HG02588 (cell line): ENCODE data around the gene USP36.
"Not testable (repeated sequence)": the region's sequence is repeated elsewhere in the genome, so short reads cannot be mapped to it uniquely, and the experiment has no call there.

Source experiments
- ATAC-seq: cut with Tn5 transposase; IDR thresholded peaks from one replicate; pipeline ENCODE4 v1.9.1; 2021; ENCODE audit warnings: mild to moderate bottlenecking, moderate library complexity; ENCODE audit not compliant: unreplicated experiment

USP36 gene

DNA sequence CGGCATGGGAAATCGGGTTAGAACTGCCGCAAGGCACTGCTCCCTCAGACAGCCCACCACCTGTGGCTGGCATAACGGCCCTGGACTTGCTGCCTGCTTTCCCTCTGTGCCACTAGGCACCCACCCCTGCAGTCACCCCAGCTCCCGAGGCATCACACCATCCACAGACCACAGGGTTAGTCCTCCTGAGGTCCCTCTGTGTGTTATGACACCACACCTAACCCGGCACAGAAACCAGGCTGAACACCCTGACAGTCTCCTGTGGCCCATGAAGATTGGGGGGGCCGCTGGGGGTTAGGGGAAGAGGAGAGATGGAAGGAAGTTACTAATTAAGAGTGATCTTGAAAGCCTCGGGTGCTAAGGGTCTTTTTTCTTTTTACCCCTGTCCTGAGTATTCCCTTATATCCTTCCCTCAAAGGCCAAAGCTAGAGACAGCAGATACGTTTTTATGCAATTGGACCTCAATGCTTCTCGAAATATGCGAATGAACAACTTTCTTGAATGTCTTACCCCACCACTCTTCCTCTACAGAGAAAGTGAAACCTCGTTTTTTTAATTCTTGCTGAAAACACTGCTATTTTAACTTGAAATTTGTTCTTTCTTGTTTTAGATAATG, 65.5 kb downstream of the USP36 start:
- no peak for ATAC-seq

DNA sequence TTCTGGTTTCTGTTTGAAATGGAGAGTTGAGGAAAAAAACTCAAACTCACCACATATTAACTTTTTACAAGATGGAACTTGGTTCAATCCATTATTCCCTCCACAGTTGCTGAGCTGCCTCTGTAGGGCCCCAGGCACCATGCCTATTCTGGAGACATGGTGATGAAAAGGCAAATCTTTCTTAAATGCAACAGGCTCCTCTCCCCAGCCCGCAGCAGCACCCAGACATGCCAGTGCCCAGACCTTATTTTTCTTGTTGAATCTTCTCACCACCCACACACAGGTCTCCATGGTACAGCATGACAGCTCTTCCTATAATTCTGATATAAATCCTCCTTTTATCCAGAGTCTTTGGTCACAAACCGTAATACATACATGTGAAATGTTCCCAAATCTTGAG, 66.2 kb downstream of the USP36 start:
- ATAC-seq, result no peak

DNA sequence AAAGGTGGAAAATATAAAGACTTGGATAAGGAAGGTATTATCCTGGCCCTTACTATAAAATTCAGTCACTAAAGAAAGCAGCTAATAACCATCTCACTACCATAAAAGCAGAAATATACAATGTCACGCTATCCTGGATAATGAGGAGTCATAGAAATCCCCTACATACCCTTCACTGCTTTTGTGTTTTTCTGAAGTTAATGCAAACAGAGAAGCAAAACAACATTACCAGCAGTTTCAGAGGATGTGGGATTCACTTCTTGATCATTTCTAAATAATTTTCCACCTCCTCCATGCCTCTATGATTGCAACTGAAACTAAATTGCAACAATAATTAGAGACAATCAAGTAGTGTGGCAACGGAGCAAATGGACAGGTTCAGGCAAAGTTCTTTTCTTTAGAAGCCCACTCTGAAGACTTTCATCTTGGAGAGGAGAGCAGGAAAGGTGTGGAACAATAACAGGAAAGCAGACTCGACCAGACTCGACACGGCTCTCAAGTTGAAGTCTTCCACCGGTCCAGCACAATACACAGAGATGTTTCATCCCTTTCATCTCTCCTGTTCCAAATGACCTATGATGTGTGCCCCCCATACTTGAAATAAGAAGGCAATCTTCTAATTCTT, 68.7 kb downstream of the USP36 start:
- no peak for ATAC-seq

DNA sequence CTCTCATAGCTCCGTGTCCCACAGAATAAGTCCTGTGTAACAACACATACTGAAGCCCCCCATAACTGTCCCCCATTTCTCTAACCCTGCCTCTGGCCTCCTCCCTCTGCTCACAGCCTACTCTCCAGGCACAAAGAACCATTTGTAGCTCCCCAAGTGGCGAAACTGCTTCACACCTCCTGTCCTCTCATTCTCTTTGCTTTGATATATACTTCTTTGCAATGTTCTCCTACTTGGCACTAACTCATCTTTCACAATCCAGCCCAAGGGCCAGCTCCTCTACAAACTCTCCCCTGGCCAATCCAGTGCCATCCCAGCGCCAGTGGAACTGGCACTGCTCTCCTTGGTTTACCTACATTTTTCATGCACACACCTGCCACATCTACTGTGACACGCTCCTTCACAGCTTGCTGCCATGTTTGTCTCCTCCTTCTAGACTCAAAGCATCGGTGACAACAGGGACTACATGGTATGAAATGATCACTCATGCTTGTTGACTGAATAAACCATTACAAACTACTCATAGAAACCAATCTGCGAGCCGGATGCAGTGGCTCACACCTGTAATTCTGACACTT, 71.3 kb downstream of the USP36 start:
- ATAC-seq, result no peak

DNA sequence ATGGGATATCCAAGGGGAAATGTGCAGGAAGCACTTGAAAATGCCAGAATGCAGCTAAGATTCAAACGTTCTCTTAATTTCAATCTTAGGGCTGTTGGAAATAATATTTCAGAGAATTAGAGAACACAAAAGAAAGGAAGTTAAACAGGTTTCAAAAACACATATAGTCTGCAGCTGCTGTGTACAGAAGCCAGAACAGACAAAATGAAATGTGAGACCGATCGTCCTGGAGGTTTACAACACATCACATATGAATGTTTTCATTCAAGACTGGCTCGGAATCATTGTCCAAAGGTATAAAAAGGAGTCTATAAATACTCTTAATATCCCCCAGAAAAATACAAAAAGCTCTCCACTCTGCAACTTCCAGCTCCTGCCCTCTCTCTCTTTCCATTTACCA, 72.8 kb downstream of the USP36 start:
- no peak for ATAC-seq

DNA sequence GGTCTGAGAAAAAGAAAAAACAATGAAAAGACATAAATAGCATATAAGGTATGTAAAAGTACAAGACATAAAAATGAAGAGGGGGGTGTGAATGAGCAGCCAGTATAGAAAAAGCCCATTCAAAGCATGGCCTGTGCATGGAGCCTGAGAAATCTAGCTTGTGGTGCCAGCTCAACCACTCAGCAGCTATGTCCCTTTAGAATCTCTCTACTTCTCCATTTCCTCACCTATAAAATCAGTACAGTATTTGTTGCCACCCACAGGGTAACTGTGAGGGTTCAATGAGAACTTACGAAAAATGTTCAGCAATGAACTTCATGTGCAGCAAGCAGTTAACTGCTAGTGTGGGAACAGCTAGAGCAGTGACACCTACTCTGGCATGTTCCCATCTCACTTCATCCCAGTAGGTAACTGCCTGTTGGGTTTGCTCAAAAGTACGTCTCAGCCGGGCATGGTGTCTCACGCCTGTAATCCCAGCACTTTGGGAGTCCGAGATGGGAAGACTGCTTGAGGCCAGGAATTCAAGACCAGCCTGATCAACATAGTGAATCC, 73.8 kb downstream of the USP36 start:
- no peak for ATAC-seq

DNA sequence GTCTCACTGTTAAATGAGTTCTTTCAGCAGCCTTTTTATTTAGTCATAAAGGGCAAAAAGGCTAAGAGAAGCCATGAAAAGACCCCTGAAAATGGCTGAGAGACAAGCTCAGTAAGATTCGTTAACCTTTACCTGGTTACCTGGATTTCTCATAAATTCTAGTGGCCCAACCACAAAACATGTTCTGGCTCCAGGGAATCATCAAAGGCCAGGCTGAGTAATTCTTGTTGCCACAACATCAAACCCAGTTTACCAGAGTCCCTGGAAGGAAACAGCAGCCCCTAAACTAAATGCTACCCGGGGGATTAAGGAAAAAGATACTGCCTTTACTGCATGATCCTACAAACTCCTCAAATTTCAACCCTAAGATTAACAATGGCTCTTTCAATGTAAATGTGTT, 74.4 kb downstream of the USP36 start:
- no peak for ATAC-seq

DNA sequence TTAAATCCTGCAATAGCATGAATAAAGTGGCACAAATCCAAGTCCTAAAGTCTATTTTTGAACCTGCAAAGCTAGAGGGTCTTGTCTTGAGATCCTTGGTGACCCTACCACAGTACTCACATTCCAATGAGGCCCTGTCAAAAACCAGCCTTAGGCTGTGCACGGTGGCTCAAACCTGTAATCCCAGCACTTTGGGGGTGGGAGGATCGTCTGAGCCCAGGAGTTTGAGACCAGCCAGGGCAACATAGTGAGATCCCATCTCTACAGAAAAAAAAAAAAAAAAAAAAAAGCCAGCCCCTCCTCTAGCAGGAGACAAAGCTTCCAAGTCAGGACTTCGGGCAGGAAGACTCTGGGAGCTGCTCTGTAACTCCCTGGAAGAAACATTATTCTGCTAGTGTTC, 74.8 kb downstream of the USP36 start:
- ATAC-seq, result no peak

DNA sequence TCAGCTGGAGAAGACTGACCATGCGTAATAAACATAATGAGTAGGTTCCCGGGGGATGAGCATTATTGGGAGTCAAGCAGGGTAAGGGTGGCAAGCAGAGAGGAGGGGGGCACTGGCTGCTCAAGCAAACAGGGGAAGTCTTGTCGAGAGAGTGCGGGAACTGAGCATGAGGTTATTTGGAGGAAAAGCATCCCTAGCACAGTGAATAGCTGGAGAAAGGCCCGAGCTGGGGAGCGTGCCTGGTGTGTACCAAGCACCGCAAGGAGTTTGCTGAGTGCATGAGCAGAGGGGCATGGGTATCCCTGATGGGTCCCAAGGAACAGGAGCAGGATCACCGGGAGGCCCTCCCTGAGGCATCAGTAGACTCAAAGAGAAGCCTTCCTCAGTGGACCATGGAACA, 75.7 kb downstream of the USP36 start:
- no peak for ATAC-seq

DNA sequence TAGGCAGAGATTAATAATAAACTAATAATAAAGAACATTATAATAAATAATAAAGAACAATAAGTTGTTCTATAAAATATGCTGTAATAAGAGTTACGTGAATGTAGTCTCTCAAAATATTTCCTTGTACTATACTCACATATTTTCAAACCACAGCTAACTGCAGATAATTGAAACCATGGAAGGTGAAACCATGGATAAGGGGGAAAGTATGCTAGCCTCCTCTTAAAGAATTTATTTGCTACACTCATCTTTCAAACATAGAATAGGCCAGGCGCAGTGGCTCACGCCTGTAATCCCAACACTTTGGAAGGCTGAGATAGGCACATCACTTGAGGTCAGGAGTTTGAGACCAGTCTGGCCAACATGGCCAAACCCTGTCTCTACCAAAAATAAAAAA, 77.1 kb downstream of the USP36 start:
- no peak for ATAC-seq

DNA sequence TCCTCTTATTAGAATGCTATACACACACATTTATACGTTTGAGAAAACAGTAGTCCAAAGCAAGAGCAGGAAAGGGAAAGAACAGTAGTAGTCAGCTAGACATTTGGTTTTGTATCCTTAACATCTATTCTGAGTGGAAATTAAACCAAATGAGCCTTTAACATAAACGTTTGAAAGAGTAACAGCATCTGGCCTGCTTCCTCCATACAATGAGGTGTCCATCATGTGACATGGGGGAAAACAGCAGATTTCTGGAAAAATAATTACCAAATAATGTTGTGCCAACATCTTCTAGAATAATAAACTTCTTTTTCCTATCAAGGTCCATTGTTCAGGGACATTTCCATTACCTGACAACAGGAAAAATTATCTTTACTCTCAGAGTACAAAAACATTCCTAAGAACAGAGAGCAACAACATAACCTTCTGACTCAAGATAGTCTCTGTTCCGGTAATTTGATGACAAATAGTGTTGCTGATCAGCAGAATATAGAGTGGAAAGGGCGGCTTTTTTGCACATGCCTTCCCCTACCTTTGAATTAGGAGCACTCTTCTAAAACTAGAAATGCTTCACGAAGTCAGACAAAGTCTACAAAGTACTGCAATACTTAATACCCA, 78.7 kb downstream of the USP36 start:
- ATAC-seq, result no peak

DNA sequence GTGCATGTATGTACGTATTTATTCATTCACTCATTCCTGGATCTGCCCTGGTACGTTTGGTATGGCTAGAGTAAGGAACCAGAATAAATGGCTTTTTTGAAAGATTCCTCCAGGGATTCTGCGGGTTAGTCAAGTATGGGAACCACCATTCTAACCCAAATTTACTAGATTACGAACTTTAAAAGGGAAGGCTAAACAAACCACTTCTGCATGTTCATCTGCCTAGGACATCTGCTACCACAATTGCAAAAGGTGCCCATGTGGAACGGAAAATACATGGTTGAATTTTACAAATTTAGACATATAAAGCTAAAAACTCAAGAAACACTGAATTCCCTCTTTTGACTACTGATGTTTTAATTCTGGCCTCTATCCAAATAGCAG, 80.7 kb downstream of the USP36 start:
- no peak for ATAC-seq

DNA sequence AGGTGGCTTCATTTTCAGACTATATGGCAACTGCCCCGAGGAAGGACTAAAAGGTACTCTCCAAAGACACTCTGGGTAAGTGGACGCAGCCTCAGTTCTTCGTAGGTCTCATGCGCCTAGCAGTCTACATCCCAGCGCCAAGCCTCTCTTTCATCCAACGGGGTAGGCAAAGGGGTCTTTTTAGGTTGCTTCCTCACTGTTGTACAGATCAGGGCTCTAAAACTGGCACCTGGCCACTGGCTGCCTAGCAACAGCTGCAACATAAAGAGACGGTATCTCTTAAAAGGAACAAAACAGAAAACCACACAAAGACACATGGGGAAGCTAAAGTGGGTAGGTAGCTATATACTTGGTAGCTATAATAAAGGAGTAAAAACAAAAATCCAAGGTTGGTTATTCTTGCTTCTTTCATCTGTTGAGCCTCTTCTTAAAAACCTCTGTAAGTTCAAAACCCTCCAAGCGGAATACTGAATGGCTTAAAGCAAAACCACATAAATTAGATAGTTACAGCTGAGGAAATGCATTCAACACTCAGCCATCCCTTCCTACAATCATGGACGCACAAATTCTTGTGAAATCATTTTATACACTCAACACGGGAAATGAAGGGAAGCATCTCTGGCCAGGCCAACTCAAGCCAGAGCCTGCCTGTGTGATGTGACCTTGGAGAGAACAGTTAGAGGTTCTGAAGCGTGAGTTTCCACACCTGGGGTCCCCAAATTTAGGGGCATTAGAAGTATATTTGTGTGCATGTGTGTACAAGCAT, 81.2 kb downstream of the USP36 start:
- ATAC-seq, result no peak

DNA sequence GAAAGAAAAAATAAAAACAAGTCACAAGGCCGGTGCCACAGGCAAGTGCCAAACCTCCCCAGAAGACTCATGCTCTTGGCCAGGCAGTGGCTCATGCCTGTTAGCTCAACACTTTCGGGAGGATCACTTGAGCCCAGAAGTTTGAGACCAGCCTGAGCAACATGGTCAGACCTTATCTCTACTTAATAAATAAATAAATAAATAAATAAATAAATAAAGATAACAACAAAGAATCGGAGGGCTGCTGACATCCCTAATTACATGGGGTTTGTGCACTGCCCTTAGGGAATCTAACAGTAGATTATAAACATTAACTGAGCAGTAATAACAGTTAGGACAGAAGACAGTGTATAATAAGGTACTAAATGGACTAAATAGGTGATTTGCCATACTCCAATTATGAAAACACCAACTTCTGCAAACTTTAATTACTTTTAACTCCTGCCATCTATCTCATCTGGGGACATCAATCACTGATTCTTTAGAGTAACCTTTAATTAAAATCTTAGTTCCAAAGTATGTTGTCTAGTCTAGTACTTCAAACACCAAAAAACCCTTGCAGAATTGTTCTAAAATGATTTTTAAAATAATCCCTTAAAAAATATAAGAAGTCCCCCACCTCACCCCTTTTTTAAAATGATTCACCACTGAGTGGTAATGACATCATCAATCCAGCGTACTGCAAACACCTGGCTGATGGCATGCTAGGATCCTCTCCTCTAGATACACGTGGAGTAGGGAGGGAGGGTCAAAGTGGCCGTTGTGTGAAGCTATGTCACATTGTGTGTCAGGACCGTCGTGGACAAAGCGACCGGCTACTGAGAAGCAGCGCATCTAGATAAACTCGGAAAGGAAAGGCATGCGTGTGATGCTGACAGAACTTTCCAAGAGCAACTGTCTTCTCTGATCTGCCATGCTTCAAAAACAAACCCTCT, 87.0 kb downstream of the USP36 start:
- no peak for ATAC-seq

DNA sequence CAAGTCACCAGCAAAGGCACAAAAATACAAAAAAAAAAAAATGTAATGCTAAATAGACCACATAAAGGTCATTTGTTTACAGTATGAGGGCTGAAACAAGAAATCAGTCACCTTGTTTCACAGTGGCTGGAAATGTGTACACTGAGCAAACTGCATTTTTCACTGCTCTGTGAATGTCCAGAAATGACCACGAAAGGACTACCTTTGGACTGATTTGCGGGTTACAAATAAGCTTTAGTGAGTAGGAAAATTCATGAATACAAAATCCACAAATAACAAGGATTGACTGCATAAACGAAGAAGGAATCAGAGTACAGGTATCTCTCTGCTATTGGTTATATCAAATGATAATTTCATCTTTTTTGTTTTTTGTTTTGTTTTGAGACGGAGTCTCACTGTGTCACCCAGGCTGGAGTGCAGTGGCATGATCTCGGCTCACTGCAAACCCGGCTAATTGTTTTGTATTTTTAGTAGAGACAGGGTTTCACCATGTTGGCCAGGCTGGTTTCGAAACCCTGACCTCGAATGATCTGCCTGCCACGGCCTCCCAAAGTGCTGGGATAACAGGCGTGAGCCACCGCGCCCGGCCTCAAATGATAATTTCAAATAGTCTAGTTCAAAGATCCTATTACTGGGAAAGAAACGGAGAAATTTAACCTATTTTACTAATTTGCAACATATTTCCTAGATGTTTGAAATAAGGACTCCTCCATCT, 89.0 kb downstream of the USP36 start:
- ATAC-seq, result no peak

DNA sequence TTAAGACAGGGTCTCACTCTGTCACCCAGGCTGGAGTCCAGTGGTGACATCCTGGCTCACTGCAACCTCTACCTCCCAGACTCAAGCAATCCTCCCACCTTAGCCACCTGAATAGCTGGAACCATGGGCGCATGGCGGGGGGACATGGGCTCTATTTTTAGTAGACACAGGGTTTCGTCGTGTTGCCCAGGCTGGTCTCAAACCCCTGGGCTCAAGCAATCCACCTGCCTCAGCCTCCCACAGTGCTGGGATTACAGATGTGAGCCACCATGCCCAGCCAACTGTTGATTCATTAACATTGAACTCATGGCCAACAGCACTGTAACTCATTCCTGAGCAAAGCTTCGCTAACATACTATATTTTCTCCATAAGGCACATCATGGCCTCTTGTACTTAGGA, 89.6 kb downstream of the USP36 start:
- not testable (repeated sequence) for ATAC-seq

DNA sequence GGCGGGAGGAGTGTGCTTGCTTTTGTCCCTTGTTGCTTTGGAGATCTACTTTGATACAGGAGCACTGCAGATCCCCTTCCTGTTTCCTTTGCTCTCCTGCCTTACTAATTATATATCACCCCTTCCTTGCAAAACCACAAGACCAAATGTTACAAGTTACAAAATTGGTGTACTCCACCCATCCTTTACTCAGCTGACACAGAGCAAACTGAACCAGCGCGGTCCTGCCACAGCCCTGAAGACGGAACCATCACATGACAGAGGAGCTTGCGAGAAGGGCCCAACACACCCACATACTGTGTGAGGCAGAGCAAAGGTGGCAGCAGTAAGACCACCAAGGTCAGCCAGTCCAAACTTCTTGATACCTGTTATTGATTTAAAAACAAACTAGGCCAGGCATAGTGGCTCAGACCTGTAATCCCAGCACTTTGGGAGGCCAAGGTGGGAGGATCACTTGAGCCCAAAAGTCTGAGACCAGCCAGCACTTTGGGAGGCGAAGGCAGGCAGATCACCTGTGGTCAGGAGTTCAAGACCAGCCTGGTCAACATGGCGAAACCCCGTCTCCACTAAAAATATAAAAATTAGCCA, 91.8 kb downstream of the USP36 start:
- ATAC-seq, result peak; percentile 40

DNA sequence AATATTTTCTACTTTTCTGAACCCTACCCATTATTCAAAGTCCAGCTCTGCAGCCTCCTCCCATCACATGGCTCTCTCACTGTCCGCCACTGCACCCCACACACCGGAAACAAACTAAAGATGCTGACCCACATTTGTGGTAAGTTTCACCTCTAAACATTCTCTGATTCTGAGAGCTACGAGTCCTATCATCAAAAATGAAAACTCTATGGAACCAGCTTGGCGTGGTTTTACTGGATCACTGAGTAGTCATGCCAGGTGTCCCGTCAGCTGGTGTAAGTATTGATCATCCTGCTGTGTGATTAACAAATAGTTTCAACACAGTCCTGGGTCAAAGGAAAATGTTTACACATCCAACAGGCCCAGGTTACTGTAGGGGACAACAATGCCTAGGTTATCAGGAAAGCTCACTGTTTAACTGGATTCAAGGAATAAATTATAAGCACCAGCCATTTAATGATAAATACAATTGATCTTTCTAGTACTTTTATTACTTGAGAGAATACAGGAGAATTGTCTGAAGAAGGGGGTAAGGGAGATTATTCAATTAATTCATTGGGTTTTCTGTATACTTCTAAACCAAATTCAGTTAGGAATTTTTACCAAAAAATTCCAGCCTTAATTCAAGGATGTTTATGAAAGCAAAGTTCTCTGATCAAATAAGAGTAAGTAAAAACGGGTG, 92.4 kb downstream of the USP36 start:
- ATAC-seq, result no peak

DNA sequence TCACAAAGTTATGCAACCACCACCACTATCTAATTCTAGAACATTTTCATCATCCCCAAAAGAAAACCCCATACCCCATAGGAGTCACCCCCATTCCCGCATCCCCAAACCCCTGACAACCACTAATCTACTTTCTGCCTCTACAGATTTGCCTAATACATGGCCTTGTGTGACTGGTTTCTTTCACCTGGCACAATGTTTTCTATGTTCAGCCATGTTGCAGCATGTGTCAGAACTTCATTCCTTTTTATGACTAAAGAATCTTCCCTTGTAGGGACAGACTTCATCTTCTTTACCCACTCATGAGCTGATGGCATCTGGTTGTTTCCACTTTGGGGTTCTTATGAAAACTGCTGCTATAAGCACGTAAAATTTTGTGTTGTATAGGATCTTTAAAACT, 93.1 kb downstream of the USP36 start:
- no peak for ATAC-seq
